Measurements from ENCODE around the gene FAM193B. TPM values are rescaled to one million over a fixed set of nuclear protein-coding genes. Genes with fewer than 3 reads are reported as not detected.

Gene FAM193B
- total and polyA plus RNA-seq, 4 donors = 49.0 to 139 (median 81.4) TPM

GRCh38 chr5:177483042-177483441 is 71.3 kb downstream of the FAM193B start:
- H3K4me1 ChIP-seq (ENCODE audit: control insufficient read depth in 5 of 5, insufficient read depth in 5 of 5, low read length in 5 of 5) = peaks cover 3 to 16% (median 9%) of the 10 kb centered on the region in 5 donors
- H3K9me3 ChIP-seq (ENCODE audit: control insufficient read depth in 4 of 4, insufficient read depth in 3 of 4, low read length in 3 of 4) = peaks cover 0 to 3% (median 0%) of the 10 kb centered on the region in 4 donors
- no peak overlapping the region for H3K9ac ChIP-seq (ENCODE audit: insufficient read depth in 1 of 2, low read length in 2 of 2)
- peaks cover 0 to 39% (median 17%) of the 10 kb centered on the region in 4 donors for H3K36me3 ChIP-seq (ENCODE audit: control insufficient read depth in 4 of 4, insufficient read depth in 4 of 4, low read length in 4 of 4)
- no peak overlapping the region for H3K27ac ChIP-seq (ENCODE audit: low read depth in 1 of 2, low read length in 1 of 2)
- ATAC-seq (ENCODE audit: insufficient read depth, low FRiP score) = no peak
- 96 to 98% methylated on average over 9 of the region's 9 CpGs for WGBS, 2 donors
- DNase-seq = no peak
- no peak for TF ChIP-seq CTCF (IDR thresholded peaks at IDR 0.05; ENCODE audit: control extremely low read depth, extremely low read depth)
- H3K4me3 ChIP-seq = no peak overlapping the region
- H3K27me3 ChIP-seq (ENCODE audit: control insufficient read depth in 3 of 3, insufficient read depth in 3 of 3, low read length in 2 of 3) = no peaks in the 10 kb centered on the region

DNA sequence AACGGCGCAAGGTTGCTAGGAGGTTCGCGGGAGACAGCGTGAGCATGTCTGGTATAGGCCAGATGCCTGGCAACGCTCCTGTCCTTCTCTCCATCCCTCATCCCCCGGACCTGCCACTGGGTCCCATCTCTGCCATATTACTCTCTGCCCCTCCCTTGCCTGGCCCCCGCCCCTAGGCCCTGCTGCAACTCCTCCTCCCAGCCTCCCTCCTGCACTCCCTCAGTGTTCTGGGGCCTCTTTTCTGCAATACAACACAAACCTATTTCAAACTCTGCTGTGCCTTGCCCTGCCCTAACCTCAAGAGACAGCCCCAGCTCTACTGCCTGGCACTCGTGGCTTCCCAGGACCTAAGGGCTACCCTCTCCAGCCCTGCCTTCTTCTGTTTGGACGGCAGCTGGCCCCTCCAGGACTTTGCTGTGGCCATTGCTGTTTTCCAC is 72.0 kb downstream of the FAM193B start:
- H3K9me3 ChIP-seq (ENCODE audit: control insufficient read depth in 4 of 4, insufficient read depth in 3 of 4, low read length in 3 of 4) = peaks cover 0 to 3% (median 0%) of the 10 kb centered on the region in 4 donors
- no peak overlapping the region for H3K9ac ChIP-seq (ENCODE audit: insufficient read depth in 1 of 2, low read length in 2 of 2)
- H3K4me1 ChIP-seq (ENCODE audit: control insufficient read depth in 5 of 5, insufficient read depth in 5 of 5, low read length in 5 of 5) = peaks cover 3 to 16% (median 9%) of the 10 kb centered on the region in 5 donors
- no peak overlapping the region for H3K4me3 ChIP-seq
- no peak for ATAC-seq (ENCODE audit: insufficient read depth, low FRiP score)
- 92 to 94% methylated on average over 10 of the region's 10 CpGs for WGBS, 2 donors
- H3K36me3 ChIP-seq (ENCODE audit: control insufficient read depth in 4 of 4, insufficient read depth in 4 of 4, low read length in 4 of 4) = peaks cover 0 to 33% (median 14%) of the 10 kb centered on the region in 4 donors
- no peak overlapping the region for H3K27ac ChIP-seq (ENCODE audit: low read depth in 1 of 2, low read length in 1 of 2)
- no peak for TF ChIP-seq CTCF (IDR thresholded peaks at IDR 0.05; ENCODE audit: control extremely low read depth, extremely low read depth)
- no peak for DNase-seq
- H3K27me3 ChIP-seq (ENCODE audit: control insufficient read depth in 3 of 3, insufficient read depth in 3 of 3, low read length in 2 of 3) = no peaks in the 10 kb centered on the region

DNA sequence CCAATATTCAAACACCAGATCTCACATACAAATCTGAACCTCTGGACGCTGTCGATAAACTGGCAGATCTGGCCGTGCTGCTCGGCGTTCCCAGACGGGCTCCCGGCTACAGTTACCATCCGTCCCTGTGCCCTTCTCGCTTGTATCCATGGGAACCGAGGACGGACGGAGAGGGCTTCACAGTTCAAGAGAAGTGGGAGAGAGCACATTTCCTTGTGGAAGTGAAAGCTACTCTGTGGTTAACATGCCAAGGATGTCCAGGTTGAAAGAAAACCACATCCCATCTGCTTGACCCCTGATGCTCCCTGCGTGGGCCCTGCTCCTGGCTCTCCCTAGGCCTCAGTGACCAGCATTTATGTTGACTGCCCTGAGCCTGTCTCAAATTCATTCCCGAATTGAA is 74.6 kb downstream of the FAM193B start:
- peak overlapping the region in 1 of 2 donors; percentile 51 for H3K27ac ChIP-seq (ENCODE audit: low read depth in 1 of 2, low read length in 1 of 2)
- H3K4me1 ChIP-seq (ENCODE audit: control insufficient read depth in 5 of 5, insufficient read depth in 5 of 5, low read length in 5 of 5) = peaks cover 3 to 22% (median 9%) of the 10 kb centered on the region in 5 donors

More for the DNA sequence above, 74.6 kb downstream of the FAM193B start:
- Histone ChIP-seq H3K9ac (ENCODE audit: insufficient read depth in 1 of 2, low read length in 2 of 2) (peak overlapping the region in 1 of 2 donors; percentile 35), H3K27me3 (ENCODE audit: control insufficient read depth in 3 of 3, insufficient read depth in 3 of 3, low read length in 2 of 3) (no peaks in the 10 kb centered on the region), H3K36me3 (ENCODE audit: control insufficient read depth in 4 of 4, insufficient read depth in 4 of 4, low read length in 4 of 4) (peaks cover 0 to 25% (median 6%) of the 10 kb centered on the region in 4 donors), H3K9me3 (ENCODE audit: control insufficient read depth in 4 of 4, insufficient read depth in 3 of 4, low read length in 3 of 4) (no peaks in the 10 kb centered on the region), H3K4me3 (no peak overlapping the region)
- 60 to 64% methylated on average over 14 of the region's 14 CpGs for WGBS, 2 donors
- peak in 2 of 3 donors; percentile 46 to 56 for DNase-seq
- no peak for TF ChIP-seq CTCF (IDR thresholded peaks at IDR 0.05; ENCODE audit: control extremely low read depth, extremely low read depth)
- no peak for ATAC-seq (ENCODE audit: insufficient read depth, low FRiP score)

All from lung (tissue), 12 donors.